Measurements from ENCODE around the gene TCIRG1. TPM values are rescaled to one million over a fixed set of nuclear protein-coding genes. Genes with fewer than 3 reads are reported as not detected.
A peak's percentile ranks its signal among the peaks of the same experiment; 100 is the strongest.

Gene TCIRG1
- polyA plus RNA-seq, 1 experiment = 111 TPM

GRCh38 chr11:68030318-68031143, 8.3 kb upstream of the TCIRG1 start, which contains the start of gene NDUFS8:
Gene NDUFS8 (plus strand): TSS chr11:68030681. CDS start chr11:68032152, 1,471 bp downstream.
- POLR2A ChIA-PET = no interaction called here
- TF ChIP-seq, protein P1, sequence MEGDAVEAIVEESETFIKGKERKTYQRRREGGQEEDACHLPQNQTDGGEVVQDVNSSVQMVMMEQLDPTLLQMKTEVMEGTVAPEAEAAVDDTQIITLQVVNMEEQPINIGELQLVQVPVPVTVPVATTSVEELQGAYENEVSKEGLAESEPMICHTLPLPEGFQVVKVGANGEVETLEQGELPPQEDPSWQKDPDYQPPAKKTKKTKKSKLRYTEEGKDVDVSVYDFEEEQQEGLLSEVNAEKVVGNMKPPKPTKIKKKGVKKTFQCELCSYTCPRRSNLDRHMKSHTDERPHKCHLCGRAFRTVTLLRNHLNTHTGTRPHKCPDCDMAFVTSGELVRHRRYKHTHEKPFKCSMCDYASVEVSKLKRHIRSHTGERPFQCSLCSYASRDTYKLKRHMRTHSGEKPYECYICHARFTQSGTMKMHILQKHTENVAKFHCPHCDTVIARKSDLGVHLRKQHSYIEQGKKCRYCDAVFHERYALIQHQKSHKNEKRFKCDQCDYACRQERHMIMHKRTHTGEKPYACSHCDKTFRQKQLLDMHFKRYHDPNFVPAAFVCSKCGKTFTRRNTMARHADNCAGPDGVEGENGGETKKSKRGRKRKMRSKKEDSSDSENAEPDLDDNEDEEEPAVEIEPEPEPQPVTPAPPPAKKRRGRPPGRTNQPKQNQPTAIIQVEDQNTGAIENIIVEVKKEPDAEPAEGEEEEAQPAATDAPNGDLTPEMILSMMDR (IDR thresholded peaks at IDR 0.05; ENCODE audit: insufficient read depth, low read depth, low read length) = no peak
- CTCF ChIA-PET = interaction anchor here (0.5 to 2.2 kb wide), 3 partner anchors 9 to 16 kb away, joined by 3 to 5 read pairs (median 4); no protein-coding TSS in a partner anchor
- Histone ChIP-seq H3K4me3 (ENCODE audit: low read depth, low read length) (peak within 1 kb of the TSS; percentile 94), H3K36me3 (ENCODE audit: control insufficient read depth, insufficient read depth, low read length) (peaks cover 20% of the 10 kb centered on the region), H3K27me3 (ENCODE audit: control insufficient read depth, insufficient read depth, low read length) (no peaks in the 10 kb centered on the region)
- DNase-seq (ENCODE audit: low read depth) = peak; percentile 98

GRCh38 chr11:68031144-68031464, 7.7 kb upstream of the TCIRG1 start:
- TF ChIP-seq, protein P1 (IDR thresholded peaks at IDR 0.05; ENCODE audit: insufficient read depth, low read depth, low read length) = no peak
- Histone ChIP-seq H3K27me3 (ENCODE audit: control insufficient read depth, insufficient read depth, low read length) (no peaks in the 10 kb centered on the region), H3K36me3 (ENCODE audit: control insufficient read depth, insufficient read depth, low read length) (peaks cover 16% of the 10 kb centered on the region), H3K4me3 (ENCODE audit: low read depth, low read length) (peak overlapping the region; percentile 94)
- ChIA-PET POLR2A (no interaction called here), CTCF (interaction anchor here (1.1 kb wide), 1 partner anchor 17 kb away, joined by 4 read pairs; no protein-coding TSS in a partner anchor)
- DNase-seq (ENCODE audit: low read depth) = no peak

GRCh38 chr11:68032003-68032402, 6.8 kb upstream of the TCIRG1 start:
- Histone ChIP-seq H3K27me3 (ENCODE audit: control insufficient read depth, insufficient read depth, low read length) (no peaks in the 10 kb centered on the region), H3K36me3 (ENCODE audit: control insufficient read depth, insufficient read depth, low read length) (peaks cover 16% of the 10 kb centered on the region), H3K4me3 (ENCODE audit: low read depth, low read length) (no peak overlapping the region)
- no peak for DNase-seq (ENCODE audit: low read depth)
- ChIA-PET CTCF (no interaction called here), POLR2A (no interaction called here)
- TF ChIP-seq, protein P1 (IDR thresholded peaks at IDR 0.05; ENCODE audit: insufficient read depth, low read depth, low read length) = no peak

DNA sequence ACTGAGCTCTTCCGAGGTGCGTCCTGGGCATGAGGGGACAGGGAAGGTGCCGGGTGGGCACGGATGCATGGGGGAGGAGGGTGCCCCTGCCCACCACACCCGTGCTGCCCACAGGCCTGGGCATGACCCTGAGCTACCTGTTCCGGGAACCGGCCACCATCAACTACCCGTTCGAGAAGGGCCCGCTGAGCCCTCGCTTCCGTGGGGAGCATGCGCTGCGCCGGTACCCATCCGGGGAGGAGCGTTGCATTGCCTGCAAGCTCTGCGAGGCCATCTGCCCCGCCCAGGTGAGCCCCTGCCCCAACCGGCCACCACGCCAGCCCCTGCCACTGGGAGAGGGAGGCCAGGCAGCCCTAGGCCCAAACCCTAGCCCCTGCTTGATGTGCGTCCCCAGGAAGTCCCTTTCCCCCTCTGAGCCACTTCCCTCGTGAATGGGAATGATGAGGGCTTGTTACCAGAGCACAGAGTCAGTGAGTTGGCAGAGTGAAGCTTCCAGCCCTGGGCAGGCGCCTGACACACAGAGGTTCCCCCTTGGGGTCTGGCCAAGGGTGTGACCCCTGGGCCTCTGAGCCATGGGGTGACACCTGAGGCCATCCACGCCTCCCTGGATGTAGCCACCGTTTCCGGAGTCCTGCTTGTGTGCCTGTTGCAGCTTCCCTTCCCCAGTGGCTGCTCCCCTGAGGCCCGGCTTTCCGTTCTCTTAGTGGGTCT, 5.7 kb upstream of the TCIRG1 start:
- Histone ChIP-seq H3K36me3 (ENCODE audit: control insufficient read depth, insufficient read depth, low read length) (peaks cover 17% of the 10 kb centered on the region), H3K27me3 (ENCODE audit: control insufficient read depth, insufficient read depth, low read length) (no peaks in the 10 kb centered on the region), H3K4me3 (ENCODE audit: low read depth, low read length) (no peak overlapping the region)
- DNase-seq (ENCODE audit: low read depth) = no peak
- ChIA-PET CTCF (no interaction called here), POLR2A (no interaction called here)
- TF ChIP-seq, protein P1 (IDR thresholded peaks at IDR 0.05; ENCODE audit: insufficient read depth, low read depth, low read length) = no peak

DNA sequence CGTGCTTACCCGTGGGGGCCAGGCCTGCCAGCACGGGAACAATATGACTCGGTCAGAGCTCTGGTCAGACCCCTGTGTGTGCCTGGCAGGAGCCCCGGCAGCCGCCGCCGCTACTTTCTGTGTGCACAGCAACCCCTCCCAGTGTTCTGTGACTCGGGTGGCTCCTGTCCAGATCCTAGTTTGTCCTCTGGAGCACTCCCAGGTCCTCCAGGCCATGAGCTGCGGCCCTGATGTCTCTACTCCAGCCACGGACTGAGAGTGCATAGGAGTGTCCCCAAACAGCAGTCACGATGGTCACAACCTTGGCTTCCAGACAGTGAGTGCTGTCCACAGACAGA, 5.1 kb upstream of the TCIRG1 start:
- no peaks in the 10 kb centered on the region for H3K27me3 ChIP-seq (ENCODE audit: control insufficient read depth, insufficient read depth, low read length)
- no peak for DNase-seq (ENCODE audit: low read depth)
- TF ChIP-seq, protein P1 (IDR thresholded peaks at IDR 0.05; ENCODE audit: insufficient read depth, low read depth, low read length) = no peak
- ChIA-PET POLR2A (no interaction called here), CTCF (no interaction called here)
- no peak overlapping the region for H3K4me3 ChIP-seq (ENCODE audit: low read depth, low read length)
- H3K36me3 ChIP-seq (ENCODE audit: control insufficient read depth, insufficient read depth, low read length) = peaks cover 17% of the 10 kb centered on the region

Measured in BJ (cell line).